ENCODE data around the gene GBX2. TPM values are rescaled to one million over a fixed set of nuclear protein-coding genes. Genes with fewer than 3 reads are reported as not detected.

The GBX2 gene
- total and polyA plus RNA-seq, 2 experiments from 2014 or later = 0.31 to 0.89 TPM

DNA sequence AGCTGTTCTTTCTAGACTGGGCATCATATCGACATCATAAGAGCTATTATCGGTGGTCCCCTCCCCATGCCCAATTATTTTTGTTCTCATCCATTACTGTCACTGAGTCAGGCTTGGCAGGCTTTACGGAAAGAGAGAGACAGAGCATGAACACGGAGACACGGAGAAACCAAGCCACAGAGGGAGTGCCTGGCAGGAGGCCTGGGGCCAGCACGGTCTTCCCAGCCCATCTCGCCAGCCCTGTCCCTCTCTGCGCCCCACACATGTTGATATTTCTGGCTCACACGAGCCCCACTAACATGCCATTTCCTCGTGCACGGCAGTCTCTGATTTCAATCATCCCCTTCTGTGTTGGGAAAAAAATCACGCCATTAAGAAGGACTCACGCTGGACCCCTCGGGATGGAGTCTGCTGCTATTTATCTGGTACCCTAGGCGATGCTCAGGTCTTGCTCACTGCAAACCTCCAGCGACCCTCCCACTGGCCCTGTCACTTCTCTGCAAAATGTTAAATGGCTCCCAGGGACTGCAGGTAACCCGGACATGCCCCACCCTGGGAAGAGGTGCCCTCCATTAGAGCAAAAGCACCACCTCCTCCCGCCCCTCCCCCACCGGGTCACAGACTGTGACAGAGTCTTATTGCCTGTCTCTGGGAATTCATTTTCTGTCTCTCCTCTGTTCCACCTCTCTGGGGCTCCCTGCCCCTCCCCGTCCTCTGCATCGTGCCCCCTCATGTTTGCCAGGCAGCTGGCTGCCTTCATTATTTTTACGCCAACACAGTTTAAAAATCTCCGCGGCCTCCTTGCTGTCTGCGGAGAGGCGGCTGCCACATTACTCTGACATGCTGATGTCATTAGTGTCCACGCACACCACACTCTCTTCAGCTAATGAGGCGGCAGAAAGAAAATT lies 40.1 kb upstream of the GBX2 start:
- DNase-seq (ENCODE audit: low read depth in 1 of 2, low spot score in 1 of 2) = no peak

DNA sequence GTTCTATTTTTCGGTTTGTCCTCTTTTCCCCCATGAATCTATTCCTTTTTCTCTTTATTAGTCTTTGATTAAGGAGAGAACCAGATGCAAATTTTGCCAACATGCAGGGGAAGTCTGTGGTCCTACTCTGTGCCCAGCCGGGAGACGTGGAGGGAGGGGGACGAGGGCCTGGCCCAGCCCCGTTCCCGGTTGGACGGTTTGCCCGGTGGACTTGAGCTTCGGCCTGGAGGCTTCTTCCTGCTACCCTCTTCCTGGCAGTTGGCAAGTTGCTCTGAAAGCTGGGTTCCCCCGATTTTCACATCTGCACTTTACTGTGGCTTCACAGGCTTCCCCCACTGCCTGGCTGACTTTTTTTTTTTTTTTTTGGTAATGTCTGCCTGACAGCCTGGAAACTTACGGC lies 39.3 kb upstream of the GBX2 start:
- Histone ChIP-seq H3K27me3 (no peaks in the 10 kb centered on the region), H3K9me3 (ENCODE audit: low read depth) (no peaks in the 10 kb centered on the region), H3K36me3 (no peaks in the 10 kb centered on the region), H3K4me1 (ENCODE audit: low read depth) (no peaks in the 10 kb centered on the region), H3K27ac (no peak overlapping the region), H3K4me3 (no peak overlapping the region)
- no peak for DNase-seq (ENCODE audit: low read depth in 1 of 2, low spot score in 1 of 2)
- TF ChIP-seq, protein P1, sequence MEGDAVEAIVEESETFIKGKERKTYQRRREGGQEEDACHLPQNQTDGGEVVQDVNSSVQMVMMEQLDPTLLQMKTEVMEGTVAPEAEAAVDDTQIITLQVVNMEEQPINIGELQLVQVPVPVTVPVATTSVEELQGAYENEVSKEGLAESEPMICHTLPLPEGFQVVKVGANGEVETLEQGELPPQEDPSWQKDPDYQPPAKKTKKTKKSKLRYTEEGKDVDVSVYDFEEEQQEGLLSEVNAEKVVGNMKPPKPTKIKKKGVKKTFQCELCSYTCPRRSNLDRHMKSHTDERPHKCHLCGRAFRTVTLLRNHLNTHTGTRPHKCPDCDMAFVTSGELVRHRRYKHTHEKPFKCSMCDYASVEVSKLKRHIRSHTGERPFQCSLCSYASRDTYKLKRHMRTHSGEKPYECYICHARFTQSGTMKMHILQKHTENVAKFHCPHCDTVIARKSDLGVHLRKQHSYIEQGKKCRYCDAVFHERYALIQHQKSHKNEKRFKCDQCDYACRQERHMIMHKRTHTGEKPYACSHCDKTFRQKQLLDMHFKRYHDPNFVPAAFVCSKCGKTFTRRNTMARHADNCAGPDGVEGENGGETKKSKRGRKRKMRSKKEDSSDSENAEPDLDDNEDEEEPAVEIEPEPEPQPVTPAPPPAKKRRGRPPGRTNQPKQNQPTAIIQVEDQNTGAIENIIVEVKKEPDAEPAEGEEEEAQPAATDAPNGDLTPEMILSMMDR (IDR thresholded peaks at IDR 0.05; ENCODE audit: low read depth, low read length) = no peak

More for the DNA sequence above, 40.1 kb upstream of the GBX2 start:
- Histone ChIP-seq H3K9me3 (ENCODE audit: low read depth) (no peaks in the 10 kb centered on the region), H3K4me3 (no peak overlapping the region), H3K36me3 (no peaks in the 10 kb centered on the region), H3K27me3 (no peaks in the 10 kb centered on the region), H3K27ac (no peak overlapping the region), H3K4me1 (ENCODE audit: low read depth) (no peaks in the 10 kb centered on the region)
- TF ChIP-seq, protein P1 (IDR thresholded peaks at IDR 0.05; ENCODE audit: low read depth, low read length) = no peak

DNA sequence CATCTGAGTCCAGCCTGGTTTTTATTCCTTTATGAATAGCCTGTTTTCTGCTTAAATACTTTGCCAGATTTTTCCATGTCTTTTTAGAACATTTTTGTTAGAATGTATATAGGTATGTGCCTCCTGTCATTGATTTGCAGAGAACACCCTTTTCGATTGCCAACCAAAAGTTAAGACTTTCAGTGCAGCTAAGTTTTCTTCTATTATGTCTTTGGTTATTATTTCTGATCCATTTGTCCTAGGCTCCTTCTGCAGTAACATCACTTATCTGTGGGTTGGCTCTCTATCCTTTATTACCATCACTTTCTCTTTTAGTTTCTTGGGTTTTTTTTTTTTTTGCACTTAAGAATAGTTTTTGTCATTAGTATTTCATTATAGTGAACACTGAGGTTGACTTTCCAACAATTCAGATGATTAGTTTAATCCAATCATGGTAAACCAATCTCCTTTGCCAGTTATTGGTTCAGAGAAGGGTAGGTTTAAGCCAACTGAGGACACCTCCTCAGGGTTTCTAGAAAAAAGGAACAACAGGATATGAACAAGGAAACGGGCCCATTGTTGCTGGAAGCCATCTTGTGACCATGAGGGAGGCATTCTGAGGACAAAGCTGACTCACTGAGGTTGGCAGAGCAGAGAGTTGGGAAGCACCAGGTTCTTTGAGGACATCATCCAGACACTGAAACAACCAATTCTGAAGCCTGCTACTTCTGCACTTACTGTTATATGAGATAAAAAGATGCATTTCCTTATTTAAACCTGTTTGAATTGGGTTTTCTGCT lies 37.9 kb upstream of the GBX2 start:
- Histone ChIP-seq H3K4me3 (no peak overlapping the region), H3K27me3 (no peaks in the 10 kb centered on the region), H3K4me1 (ENCODE audit: low read depth) (no peaks in the 10 kb centered on the region), H3K9me3 (ENCODE audit: low read depth) (no peaks in the 10 kb centered on the region), H3K36me3 (no peaks in the 10 kb centered on the region), H3K27ac (no peak overlapping the region)
- TF ChIP-seq, protein P1 (IDR thresholded peaks at IDR 0.05; ENCODE audit: low read depth, low read length) = no peak
- no peak for DNase-seq (ENCODE audit: low read depth in 1 of 2, low spot score in 1 of 2)

DNA sequence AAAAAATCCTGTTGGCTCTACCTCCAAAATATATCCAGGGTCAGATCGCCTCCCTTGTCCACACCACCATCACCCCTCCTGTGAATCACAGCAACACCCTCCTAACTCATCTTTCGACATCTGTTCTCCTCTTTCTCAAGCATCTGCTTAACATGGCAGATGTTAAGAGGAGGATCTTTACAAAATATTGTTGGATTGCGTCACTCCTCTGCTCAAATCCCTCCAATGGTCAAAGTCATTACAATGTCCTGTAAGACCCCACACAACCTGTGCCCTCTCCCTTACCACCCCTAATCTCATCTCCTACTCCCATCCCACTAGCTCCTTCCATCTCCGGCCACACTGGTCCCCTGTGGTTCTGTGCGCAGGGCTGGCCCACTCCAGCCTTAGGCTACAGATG lies 36.8 kb upstream of the GBX2 start:
- H3K9me3 ChIP-seq (ENCODE audit: low read depth) = no peaks in the 10 kb centered on the region
- H3K27me3 ChIP-seq = no peaks in the 10 kb centered on the region
- no peak overlapping the region for H3K27ac ChIP-seq
- TF ChIP-seq, protein P1 (IDR thresholded peaks at IDR 0.05; ENCODE audit: low read depth, low read length) = no peak
- no peaks in the 10 kb centered on the region for H3K4me1 ChIP-seq (ENCODE audit: low read depth)
- DNase-seq (ENCODE audit: low read depth in 1 of 2, low spot score in 1 of 2) = no peak
- H3K4me3 ChIP-seq = no peak overlapping the region
- no peaks in the 10 kb centered on the region for H3K36me3 ChIP-seq

DNA sequence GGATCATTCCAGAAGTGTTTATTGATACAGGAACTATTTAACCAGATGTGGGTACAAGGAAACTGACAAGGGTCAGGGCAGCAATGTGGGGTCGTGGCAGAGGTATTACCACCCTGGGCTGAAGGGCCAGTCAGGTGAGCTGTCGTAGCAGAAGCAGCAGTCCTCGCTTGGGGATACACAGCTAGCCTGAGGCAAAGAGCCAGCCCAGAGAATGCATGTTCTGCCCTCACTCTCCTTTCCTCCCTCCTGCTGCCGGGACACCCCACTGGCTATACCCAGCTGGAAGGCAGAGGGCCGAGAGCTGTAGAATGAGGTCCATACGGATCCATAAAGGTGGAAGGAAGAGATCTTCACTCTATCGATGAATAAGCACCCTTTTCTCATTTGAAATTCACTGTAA lies 32.2 kb upstream of the GBX2 start:
- Histone ChIP-seq H3K27ac (no peak overlapping the region), H3K4me1 (ENCODE audit: low read depth) (no peaks in the 10 kb centered on the region), H3K36me3 (no peaks in the 10 kb centered on the region), H3K9me3 (ENCODE audit: low read depth) (peaks cover 4% of the 10 kb centered on the region), H3K4me3 (no peak overlapping the region), H3K27me3 (no peaks in the 10 kb centered on the region)
- DNase-seq (ENCODE audit: low read depth in 1 of 2, low spot score in 1 of 2) = no peak
- TF ChIP-seq, protein P1 (IDR thresholded peaks at IDR 0.05; ENCODE audit: low read depth, low read length) = no peak
